GM18505 (cell line): ENCODE results near the gene FOXJ3.

Source experiments
- ATAC-seq: cut with Tn5 transposase; IDR thresholded peaks from one replicate; pipeline ENCODE4 v1.9.1; 2021; ENCODE audit not compliant: unreplicated experiment
- POLR2A ChIP-seq: IDR thresholded peaks from 4 replicates; pipeline ENCODE4 v1.6.1; 2011; ENCODE audit warnings: borderline replicate concordance; ENCODE audit not compliant: insufficient read depth, insufficient read length; ENCODE audit errors: extremely low read depth

FOXJ3 gene

GRCh38 chr1:42128499-42128898, 206.5 kb downstream of the FOXJ3 start:
- TF ChIP-seq POLR2A: no peak
- no peak for ATAC-seq

GRCh38 chr1:42127767-42128166, 207.3 kb downstream of the FOXJ3 start:
- TF ChIP-seq POLR2A: no peak
- no peak for ATAC-seq
